RKO (cell line): ENCODE results near the gene TRPC6.
"Not testable (repeated sequence)": the region's sequence is repeated elsewhere in the genome, so short reads cannot be mapped to it uniquely, and the experiment has no call there.

Source experiments
- DNase-seq: peaks from one replicate; pipeline ENCODE4 v3.0.0-alpha.2; 2016; ENCODE audit warnings: low spot score

The TRPC6 gene

DNA sequence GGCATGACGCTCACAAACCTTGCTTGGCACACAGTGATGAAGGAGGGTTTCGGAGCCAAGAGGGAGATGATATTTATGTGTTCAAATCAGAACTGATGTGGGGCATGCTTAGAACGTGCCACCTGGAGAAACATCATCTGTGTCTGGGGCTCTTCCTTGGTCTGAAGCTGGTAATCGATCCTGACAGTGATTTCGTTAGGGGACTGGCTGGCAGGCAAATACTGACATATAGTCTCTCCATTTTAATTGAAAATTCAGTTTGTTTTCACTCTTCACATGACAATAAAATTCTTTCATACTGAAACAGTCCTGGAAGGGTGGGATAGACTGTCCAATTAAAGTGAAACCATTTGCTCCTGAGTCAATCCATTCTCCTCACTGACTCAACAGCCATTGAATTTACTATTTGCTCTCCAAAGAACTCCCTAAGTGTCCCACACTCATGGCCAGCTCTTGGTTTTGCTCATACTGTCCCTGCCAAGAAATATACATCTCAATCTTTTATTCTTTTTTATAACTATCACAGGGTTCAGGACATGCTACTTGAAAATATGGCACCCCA is 134.8 kb downstream of the TRPC6 start:
- DNase-seq, result no peak

- DNase-seq, result no peak
Measured at GRCh38 chr11:101446726-101447125, 137.1 kb downstream of the TRPC6 start.

DNA sequence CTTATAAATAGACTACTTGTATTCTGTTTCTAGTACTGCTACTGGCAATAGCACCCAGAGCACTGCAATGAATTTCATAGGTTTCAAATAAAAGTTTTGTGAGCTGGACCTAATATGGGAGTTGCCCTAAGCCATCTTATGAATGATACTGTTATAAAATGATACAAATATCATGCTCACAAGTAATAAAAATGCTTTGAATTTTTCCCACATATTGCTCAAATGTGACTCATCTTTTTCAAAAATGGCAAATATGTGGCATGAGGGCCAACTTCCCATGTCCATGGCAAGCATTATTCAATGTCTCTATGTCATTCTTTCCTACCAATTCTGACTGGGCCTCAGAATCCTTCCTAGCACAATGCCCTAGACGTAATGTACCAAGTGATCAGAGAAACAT is 137.6 kb downstream of the TRPC6 start:
- no peak for DNase-seq

DNA sequence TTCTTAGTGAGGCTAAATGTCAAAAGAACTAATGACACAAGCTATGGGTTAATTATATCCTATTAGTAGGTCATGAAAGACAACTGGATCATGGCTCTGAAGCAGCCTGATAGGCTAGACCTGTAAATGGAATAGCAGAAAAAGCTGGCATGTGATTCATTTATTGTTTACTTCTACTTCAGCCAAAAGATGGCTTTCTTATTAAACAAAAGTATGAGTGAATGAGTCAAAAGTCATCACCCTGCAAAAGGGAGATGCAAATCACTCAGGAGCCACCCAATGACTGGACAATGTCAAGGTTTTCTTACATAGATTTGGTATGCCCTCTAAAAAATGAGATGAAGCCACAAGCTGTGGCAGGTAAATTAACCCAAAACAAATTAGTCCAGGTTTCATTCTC is 138.0 kb downstream of the TRPC6 start:
- DNase-seq, result no peak

DNA sequence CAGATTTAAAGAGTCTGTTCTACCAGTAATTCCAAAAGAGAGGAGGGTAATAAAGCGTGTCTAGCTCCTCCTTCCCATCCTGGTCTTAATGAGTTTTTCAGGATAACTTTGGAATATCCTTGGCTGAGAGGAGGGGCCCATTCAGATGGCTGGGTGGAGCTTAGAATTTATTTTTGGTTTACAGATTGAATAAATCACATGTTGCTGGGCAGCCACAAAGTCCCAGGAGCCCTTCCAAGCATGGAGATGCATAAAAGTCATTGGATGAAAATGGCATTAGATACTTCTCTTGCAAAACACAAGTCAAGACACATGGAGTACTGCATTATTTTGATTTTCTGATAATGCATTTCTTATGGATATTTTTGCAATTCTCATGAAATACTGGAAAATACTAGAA is 139.0 kb downstream of the TRPC6 start:
- no peak for DNase-seq

- DNase-seq, result no peak
Measured at GRCh38 chr11:101444164-101444563, 139.6 kb downstream of the TRPC6 start.

DNA sequence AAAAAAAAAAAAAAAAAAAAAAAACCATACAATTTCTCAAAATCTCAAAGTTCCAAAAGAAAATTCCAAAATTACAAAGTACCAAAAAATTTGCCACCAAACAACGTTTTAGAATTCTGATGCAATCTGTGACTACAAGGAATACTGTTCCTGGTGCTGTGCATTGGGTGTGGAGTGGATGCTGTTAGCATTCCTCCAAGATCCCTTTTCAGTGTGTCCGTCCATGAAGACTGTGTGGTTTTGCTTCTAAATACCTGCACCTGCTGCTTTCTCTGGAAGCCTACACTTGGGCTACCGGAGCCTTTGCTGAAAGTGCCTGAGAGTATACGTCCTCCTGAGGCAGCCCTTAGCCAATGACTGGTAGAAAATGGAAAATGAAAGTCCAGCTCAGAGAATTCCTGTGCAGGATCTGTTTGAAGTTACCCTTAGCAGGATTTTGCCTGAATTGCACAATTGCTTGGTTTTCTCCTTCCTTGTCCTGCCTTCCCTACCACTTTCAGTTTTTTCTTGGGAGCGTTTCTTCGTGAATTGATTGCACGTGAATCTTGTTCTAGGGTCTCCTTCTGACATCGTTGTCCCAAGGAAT is 140.8 kb downstream of the TRPC6 start:
- DNase-seq, result no peak

GRCh38 chr11:101442171-101442570 is 141.6 kb downstream of the TRPC6 start:
- no peak for DNase-seq

DNA sequence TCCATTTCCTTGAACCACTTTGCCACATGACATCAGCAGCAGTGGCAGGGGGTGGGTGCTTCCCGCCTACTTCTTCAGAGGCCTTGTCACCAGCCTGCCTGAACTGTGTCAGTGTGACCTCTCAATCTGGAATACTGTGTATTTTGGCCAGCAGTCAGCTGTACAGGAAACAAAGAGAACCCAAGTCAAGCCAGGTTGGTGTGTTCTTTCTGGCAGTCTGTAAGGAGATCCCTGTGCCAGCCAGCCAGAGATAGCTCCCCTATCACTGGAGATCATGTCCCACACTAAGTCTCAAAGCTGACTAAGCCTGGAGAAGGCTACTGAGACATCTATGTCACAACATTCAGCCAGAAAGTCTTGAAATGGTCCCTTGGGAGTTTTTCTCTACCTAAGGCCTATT is 142.1 kb downstream of the TRPC6 start:
- DNase-seq, result no peak

- DNase-seq, result peak; percentile 7
Measured at GRCh38 chr11:101439488-101439887, 144.3 kb downstream of the TRPC6 start.

GRCh38 chr11:101438708-101439107 is 145.1 kb downstream of the TRPC6 start:
- not testable (repeated sequence) for DNase-seq

DNA sequence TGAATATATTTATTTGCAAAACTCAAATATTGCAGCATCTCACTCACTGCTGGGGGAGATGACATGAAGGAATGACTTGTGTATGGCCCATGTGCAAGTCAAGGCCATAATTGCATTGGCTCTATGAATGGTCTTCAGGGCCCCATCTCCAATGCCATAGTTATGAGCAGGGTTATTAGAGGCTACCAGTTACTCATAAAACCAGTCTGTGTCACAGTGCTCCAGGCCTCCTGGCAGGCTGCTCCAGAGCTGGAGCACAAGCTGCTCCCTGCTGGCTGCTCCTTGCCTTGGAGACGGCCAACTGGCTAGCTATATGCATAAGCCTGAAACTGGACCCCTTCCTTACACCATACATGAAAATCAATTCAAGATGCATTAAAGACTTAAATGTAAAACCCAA is 145.7 kb downstream of the TRPC6 start:
- DNase-seq, result no peak

DNA sequence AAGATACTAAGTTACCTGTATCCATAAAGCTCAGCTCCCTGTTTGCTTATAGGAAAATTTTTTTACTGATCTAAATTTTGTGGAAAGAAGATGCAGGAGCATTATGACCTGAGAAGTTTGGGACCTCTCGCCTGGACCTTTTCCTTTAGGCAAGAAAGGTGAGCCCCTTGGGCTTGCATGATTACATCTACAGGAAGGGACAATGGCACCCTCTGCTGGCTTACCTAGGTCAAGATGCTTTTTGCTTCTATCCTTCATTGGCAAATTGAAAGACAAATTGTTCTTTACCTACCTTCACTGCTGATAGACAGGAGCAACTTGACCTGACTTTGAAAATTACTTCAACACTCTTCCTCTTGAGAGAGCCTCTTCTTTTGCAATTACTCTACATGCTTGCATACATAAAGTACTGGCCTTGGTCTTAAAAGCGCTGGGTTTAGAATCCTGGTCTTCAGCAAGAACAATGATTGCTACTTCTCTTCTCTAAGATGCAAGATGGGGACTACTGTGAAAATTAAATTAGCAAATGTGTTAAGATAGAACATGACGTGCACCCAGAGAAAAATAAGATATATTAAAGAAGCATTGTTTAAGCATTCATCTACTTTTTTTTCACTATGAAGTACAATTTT is 147.2 kb downstream of the TRPC6 start:
- DNase-seq, result peak; percentile 37

DNA sequence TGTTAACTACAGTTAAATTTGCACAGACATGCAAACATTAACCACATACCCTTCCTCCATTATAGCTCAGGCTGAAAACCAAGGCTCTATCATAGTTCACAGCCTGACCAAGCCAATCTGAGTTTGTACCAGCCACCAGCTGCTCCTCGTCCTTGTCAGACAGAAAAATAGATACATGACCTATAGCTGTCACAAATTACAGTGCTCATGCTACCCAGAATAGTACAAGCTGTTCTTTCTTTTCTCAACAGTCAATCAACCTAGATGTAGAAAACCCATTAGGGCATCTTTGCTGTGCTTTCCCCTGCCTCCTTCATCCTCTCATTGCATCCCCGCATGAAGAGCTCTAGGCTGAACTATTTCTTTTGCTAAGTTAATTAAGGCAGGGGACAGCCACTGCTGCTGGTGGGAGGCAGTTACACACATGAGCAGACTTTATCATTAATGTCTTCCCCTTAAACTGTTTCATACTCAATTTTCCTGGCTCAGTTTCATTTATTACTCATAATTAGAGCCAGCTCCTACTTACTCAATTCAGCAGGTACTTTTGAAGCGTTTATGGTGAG is 148.3 kb downstream of the TRPC6 start:
- DNase-seq, result no peak

- no peak for DNase-seq
Measured at GRCh38 chr11:101434026-101434643, 149.7 kb downstream of the TRPC6 start.

DNA sequence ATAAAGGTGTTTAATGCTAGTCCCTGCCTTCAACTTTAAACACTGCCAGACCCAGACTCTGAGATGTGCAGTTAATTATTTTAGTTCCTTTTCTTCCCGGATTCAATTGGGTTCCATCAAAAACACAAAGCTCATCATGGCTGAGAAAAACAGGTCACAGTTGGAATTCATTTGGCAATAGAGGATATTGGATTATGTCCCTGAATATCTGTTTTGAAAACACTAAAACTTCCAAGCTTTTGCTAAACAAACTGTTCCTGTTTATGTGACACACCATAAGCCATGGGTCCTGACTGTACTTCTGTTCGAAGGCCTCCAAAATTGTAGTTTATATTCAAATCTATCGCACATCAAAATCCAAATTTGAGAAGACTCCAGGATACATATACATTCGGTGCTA is 150.7 kb downstream of the TRPC6 start:
- no peak for DNase-seq

DNA sequence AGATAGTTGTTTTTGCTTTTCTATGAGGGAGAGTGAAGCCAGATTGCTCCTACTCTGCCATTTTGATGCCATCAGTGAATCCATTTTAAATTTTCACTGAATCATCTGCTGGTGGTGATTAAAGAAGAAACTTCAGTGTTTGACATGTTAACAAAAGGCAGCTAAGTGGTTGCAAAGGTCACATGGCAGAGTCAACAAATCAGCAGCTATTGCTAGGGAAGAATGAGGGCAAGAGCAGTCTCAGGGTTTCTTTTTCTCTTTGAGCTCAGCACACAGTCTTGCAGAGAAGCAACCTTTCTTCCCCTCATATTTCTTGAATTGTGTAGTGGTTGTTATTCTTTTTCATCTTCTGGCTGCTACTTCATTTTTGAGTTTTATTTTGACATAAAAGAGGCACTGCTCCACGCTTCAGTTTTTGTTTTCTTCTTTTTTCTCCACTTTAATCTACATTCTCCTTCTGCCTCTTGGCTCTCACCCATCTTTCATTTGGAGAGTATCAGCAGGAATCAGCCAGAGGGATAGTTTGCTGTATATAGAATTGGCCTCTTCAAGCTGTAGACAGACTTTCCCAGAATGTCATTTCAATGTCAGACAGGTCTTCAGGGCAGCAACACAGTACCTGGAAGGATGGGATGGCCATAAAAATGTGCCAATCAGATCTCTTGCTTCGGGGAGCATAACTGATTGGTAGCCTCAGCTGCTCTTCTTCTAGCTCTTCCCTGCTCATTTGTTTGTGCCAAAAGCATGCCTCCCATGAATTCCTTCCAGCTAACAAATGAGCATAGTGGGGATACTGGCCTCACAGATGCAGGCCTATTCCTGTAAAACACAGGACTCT is 153.9 kb downstream of the TRPC6 start:
- no peak for DNase-seq

- peak; percentile 44 for DNase-seq
Measured at GRCh38 chr11:101428918-101429317, 154.9 kb downstream of the TRPC6 start.

GRCh38 chr11:101407324-101407723 is 176.5 kb downstream of the TRPC6 start:
- no peak for DNase-seq
